ENCODE data around the gene BANF2. TPM values are rescaled to one million over a fixed set of nuclear protein-coding genes. Genes with fewer than 3 reads are reported as not detected.

BANF2 gene
- total and polyA plus RNA-seq, 9 donors: not detected

- no peak overlapping the region for H3K27ac ChIP-seq
- TF ChIP-seq POLR2A (IDR thresholded peaks at IDR 0.05) (no peak), EP300 (IDR thresholded peaks at IDR 0.05) (no peak)
- intact Hi-C loops (cut with DNase I): loop anchor here in 1 of 4 donors (5.0 kb wide), 1 partner anchor 210 kb away; no protein-coding TSS in a partner anchor
Observed at GRCh38 chr20:17676942-17677341, 22.8 kb upstream of the BANF2 start.

GRCh38 chr20:17678295-17678694 is 21.5 kb upstream of the BANF2 start:
- 80 to 93% (median 86%) methylated on average over 2 of the region's 2 CpGs for WGBS, 3 donors
- Histone ChIP-seq H3K4me3 (no peak overlapping the region), H3K27ac (no peak overlapping the region), H3K36me3 (no peaks in the 10 kb centered on the region), H3K27me3 (no peaks in the 10 kb centered on the region), H3K9me3 (no peaks in the 10 kb centered on the region), H3K4me1 (ENCODE audit: insufficient read depth) (peaks cover 9% of the 10 kb centered on the region)
- no peak for DNase-seq
- TF ChIP-seq CTCF (IDR thresholded peaks at IDR 0.05): no peak
- no peak for TF ChIP-seq EP300 (IDR thresholded peaks at IDR 0.05)
- TF ChIP-seq POLR2A (IDR thresholded peaks at IDR 0.05): no peak
- intact Hi-C loops (cut with DNase I): loop anchor here in 1 of 4 donors (5.0 kb wide), 1 partner anchor 209 kb away; no protein-coding TSS in a partner anchor

More at GRCh38 chr20:17676942-17677341, 22.8 kb upstream of the BANF2 start:
- no peaks in the 10 kb centered on the region for H3K27me3 ChIP-seq
- WGBS, 3 donors: 95 to 98% (median 98%) methylated on average over 2 of the region's 2 CpGs
- H3K4me3 ChIP-seq: no peak overlapping the region
- DNase-seq: no peak
- H3K36me3 ChIP-seq: no peaks in the 10 kb centered on the region
- H3K9me3 ChIP-seq: no peaks in the 10 kb centered on the region
- peaks cover 9% of the 10 kb centered on the region for H3K4me1 ChIP-seq (ENCODE audit: insufficient read depth)

- intact Hi-C loops (cut with DNase I): loop anchor here in 1 of 4 donors (5.0 kb wide), 1 partner anchor 208 kb away; no protein-coding TSS in a partner anchor
- Histone ChIP-seq H3K36me3 (no peaks in the 10 kb centered on the region), H3K27ac (no peak overlapping the region), H3K4me1 (ENCODE audit: insufficient read depth) (peaks cover 9% of the 10 kb centered on the region), H3K9me3 (no peaks in the 10 kb centered on the region), H3K4me3 (no peak overlapping the region), H3K27me3 (no peaks in the 10 kb centered on the region)
- DNase-seq: no peak
- WGBS, 3 donors: 70 to 84% (median 83%) methylated on average over 3 of the region's 3 CpGs
- TF ChIP-seq CTCF (IDR thresholded peaks at IDR 0.05) (no peak), POLR2A (IDR thresholded peaks at IDR 0.05) (no peak), EP300 (IDR thresholded peaks at IDR 0.05) (no peak)
Observed at GRCh38 chr20:17678886-17679285, 20.9 kb upstream of the BANF2 start.

- intact Hi-C loops (cut with DNase I): loop anchor here (2.0 to 10.0 kb wide), 8 partner anchors 125 to 287 kb away; partner anchors contain the start of genes MGME1 (in 1 of the 4) and SNX5 (in 1 of the 4)
- Histone ChIP-seq H3K36me3 (no peaks in the 10 kb centered on the region), H3K4me3 (peak overlapping the region; percentile 66), H3K4me1 (ENCODE audit: insufficient read depth) (peaks cover 4% of the 10 kb centered on the region), H3K9me3 (no peaks in the 10 kb centered on the region), H3K27ac (peak overlapping the region; percentile 35 to 84), H3K27me3 (no peaks in the 10 kb centered on the region)
- peak; percentile 56 to 73 (median 62) for DNase-seq
- no peak for TF ChIP-seq EP300 (IDR thresholded peaks at IDR 0.05)
- TF ChIP-seq POLR2A (IDR thresholded peaks at IDR 0.05): no peak
- no peak for TF ChIP-seq CTCF (IDR thresholded peaks at IDR 0.05)
- WGBS, 3 donors: 13 to 19% (median 17%) methylated on average over 27 of the region's 27 CpGs
Observed at GRCh38 chr20:17679941-17680835, 19.6 kb upstream of the BANF2 start.

Measured in ovary (tissue), 9 donors.